Stimulated activated CD4-positive, alpha-beta T cell treated with anti-CD3 and anti-CD28 coated beads, TNF-alpha, amount 100 ng/mL, for 24 hours (primary cell): ENCODE data around the gene SPATA4.
"Not testable (repeated sequence)": the region's sequence is repeated elsewhere in the genome, so short reads cannot be mapped to it uniquely, and the experiment has no call there.

Source experiments
- DNase-seq, 3 experiments: peaks; one replicate each; pipeline ENCODE4 v3.0.0-alpha.2; 2020; ENCODE audit warnings: low read depth in 3 of 3

SPATA4 gene

DNA sequence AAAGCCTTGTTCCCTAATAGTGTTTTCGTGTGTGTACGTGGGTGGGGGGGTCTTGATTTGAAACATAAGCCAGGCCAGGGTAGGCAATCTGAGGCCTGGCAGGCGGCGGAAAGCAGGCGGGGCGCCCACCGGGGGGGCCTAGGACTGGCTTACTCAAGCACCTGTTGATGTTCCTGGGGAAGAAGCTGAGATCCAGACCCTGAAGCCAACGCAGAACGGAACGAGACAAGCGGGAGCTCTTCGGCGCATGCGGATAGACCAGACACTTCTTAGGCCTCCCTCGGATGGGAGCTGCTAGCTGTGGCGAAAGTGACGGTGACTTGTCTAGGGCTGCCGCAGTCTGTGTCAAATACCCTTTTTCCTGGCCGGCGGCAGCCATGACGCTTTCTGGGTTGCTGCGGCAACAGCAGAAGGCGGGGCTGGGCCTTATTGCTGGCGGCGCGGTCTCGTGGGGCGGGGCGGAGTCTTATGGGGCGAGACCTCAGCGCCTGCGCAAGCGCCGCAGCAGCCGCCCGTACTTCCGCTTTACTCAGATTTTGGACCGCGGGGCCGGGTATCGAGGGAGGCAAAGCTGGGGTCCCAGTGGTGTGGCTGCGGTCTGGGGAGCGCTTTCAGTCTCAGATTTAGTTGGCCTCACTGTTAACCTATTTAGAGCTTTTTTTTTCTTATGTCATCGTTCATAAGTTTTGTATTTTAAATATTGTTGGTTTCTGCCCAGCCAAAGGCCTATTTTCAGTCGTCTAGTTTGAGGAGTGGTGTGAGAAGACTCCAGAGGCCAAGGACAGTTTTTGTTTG, at the start of gene SPATA4:
TSS of gene SPATA4 (minus strand) at position 402 of the 795 bp plus-strand sequence. CDS start at position 379, 23 bp downstream.
- peak; percentile 86 to 94 (median 86) for DNase-seq

DNA sequence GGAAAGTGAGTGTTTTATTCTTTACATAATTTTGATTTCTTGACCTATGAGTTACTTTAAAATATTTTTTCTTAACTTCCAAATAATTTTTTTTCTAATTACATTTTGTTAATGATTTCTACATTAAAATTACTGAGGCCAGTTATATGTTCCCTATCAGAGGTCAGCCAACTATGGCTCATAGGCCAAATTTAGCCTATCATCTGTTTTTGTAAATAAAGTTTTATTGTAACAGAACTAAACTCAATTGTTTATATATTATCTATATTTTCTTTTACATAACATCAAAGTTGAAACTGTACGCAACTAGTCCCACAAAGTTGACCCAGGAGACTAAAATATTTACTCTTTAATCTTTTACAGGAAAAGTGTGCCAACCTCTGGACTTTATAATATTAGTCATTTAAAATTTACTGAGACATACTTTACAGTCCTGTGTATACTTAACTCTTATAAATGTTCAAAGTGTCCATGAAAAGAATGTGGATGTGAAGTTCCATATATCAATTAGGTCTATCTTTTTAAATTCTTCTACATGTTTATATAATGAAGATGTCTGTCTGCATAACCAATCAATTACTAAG, 47.5 kb upstream of the SPATA4 start:
- no peak for DNase-seq

DNA sequence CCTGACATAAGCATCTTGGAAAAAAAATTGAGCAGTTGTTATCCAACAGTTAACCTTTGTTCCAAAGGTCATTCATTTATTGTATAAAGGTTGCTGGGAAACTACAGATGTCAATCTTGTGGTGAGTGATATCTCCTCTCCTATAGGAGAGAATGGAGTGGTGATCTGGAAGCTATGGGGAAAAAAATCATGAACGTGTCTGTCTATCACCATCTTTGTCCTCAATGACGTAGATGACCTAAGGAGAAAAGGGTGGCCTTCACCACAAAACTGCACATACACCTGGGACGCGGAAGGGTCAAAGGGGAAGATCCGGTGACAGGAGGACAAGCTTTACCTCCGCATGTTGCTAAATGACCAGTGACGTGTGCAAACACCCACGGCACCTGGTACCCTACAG, 46.3 kb upstream of the SPATA4 start:
- DNase-seq = no peak

DNA sequence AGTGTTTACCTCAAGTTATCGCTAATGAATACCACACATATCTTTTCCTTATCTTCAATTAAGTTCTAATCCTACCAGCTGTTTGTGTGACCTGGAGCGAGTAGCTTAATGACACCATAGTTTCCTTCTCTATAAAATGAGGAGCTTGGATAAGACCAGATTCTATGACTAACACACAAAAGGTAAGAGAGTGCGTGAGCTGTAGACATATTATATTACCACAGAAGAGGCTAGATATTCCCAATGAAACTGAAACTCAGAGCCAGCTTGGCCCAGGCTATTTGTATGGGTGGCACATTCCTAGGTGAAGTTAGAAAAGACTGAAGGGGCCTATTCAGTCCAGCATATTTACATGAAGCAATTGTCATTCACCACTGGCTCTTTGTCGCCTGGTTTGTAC, 43.4 kb upstream of the SPATA4 start:
- DNase-seq = no peak

DNA sequence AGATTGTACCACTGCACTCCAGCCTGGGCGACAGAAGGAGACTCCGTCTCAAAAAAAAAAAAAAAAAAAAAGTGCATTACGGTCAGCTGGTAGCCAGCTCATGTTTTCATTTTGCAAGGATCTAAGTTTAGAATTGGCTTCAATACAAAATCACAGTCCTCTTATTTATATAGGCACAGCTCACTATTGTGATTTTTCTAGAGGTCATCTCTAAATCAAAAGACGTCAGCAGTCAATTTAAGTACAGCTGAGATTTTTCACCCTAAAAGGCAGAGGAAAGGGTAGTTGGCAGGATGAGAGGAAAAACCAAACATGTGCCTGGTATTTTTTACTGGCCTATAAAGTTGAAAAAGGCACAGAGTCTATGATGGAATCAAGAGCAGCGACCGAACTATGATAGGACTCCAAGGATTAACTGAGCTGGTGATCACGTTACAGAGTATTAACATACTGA, 42.8 kb upstream of the SPATA4 start:
- no peak for DNase-seq

DNA sequence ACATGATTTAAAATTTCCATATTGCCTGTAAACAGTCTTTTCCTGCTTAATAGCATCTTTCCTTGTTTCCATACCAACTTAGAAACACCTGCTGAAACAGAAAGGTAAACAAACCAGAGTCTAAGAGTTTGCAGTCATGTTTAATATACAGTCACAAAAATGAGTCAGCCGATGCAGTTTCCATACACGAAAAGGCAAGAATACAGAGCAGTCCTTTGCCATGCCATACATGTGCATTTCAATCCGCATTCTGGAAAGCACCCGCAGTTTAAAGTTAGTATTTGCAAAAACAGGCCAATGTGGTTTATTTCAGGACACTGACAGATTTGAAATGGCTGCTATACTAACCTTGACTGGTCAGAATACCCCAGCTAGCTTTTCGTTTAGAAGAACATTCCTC, 41.6 kb upstream of the SPATA4 start:
- DNase-seq = no peak

DNA sequence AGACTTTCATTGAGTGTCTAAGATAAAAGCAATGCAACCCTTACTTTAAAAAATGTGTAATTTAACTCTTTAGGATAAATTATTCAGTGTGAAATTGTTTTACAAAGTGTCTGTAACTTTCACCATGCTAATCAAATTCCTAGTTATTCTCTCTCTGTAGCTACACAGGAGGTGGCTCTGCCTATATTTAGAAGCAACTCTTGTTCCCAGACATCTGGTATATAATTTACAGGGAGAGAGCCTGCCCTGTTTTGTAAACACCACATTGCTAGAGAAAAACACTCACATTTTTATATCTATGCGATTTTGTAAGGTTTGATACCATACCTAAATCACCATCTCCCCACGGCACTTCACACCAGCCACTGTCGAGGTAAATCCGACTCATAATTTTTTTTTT, 35.5 kb upstream of the SPATA4 start:
- no peak for DNase-seq

DNA sequence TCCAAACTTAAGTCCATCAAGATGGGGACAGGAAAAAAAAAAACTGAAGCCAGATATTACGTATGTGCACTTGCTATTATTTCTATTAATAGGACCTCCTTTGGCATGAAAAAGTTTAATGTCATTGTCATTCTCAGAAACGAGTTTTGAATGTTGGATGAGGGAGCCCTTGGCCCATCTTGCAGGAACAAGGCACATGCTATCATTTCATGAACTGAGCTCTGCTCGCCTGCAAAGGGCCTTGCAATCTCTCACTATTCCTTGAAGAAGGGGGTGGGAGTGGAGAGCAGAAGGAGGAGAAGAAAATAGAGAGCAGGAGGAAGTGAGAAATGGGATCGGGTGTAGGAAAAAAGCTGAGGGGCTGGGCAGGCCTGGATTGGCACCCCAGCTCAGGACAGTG, 34.3 kb upstream of the SPATA4 start:
- no peak for DNase-seq

DNA sequence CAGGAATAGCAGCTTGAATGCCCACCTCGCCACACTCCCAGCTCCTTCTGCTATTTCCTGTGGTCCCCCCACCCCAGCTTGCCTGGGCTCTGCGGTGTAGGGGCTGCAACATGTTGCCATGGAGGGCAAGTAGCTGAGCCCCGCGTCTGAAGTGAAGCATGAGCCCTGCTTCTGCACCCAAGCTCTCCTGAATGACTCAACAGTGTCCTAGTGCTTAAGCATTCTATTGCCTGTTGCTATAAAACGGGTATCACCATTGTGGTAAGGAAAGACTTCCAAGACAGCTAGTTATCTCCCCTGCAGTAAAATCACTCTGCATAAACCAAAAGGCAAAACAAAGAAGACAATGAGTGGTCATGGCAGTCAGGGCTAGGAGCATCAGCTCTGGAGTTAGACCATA, 31.4 kb upstream of the SPATA4 start:
- no peak for DNase-seq

DNA sequence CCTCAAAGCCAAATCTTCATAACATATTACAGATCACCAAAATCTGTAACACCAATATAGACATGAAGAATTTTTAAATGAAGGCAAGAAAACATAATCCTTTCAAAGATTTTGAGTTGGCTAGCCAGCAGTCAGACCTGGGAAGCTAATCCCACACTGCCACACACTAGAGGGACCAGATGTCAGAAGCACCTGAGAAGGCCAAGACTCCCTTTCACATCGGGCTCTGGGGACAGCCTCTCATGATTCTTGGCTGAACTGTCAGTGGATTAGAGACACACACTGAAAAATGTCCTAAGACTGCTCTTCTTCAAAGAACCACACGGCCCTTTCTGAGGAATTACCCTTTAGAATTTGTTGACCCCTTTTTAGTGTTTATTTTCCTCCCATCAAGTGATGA, 28.2 kb upstream of the SPATA4 start:
- no peak for DNase-seq

DNA sequence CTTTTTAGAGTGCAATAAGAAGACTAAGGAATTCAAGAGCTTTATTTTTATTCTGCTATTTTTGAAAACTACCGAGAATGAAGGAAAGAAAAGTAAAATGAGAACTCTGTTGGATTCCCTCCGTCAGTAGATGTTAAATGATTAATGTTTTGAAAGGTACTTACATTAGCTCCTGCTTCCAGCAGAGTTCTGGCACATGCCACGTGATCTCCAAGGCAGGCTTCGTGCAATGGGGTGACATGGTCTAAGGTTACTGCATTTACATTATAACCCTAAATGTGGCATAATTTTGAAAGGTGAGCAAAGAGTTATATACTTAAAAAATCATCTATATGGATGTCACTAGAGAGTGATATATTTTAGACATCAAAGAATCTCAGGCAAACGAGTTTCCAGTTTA, 26.8 kb upstream of the SPATA4 start:
- DNase-seq = no peak

DNA sequence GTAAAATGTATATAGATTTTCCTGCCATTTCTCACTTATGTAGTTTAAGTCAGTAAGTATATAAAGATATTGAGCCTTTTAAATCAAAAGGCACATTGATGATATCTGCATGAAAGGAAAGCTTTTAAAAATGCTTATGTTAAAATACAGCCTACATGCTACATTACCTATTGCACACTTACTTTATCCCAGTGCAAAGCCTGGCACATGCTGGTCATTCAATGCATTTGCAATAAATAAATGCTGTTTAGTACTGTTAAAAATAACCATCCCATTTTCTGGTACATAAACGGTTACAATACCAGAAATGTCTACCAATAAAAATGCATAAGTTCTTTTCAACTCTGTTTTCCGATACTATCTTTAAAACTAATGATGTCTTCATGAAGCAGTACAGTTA, 22.1 kb upstream of the SPATA4 start:
- no peak for DNase-seq

DNA sequence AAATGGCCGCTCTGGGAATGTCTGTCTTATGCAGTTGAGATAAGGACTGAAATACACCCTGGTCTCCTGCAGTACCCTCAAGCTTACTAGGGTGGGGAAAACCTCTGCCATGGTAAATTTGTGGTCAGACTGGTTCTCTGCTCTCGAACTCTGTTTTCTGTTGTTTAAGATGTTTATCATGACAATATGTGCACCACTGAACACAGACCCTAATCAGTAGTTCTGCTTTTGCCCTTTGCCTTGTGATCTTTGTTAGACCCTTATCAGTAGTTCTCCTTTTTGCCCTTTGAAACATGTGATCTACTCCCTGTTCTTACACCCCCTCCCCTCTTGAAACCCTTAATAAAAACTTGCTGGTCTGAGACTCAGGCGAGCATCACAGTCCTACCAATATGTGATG, 17.0 kb upstream of the SPATA4 start:
- not testable (repeated sequence) for DNase-seq

DNA sequence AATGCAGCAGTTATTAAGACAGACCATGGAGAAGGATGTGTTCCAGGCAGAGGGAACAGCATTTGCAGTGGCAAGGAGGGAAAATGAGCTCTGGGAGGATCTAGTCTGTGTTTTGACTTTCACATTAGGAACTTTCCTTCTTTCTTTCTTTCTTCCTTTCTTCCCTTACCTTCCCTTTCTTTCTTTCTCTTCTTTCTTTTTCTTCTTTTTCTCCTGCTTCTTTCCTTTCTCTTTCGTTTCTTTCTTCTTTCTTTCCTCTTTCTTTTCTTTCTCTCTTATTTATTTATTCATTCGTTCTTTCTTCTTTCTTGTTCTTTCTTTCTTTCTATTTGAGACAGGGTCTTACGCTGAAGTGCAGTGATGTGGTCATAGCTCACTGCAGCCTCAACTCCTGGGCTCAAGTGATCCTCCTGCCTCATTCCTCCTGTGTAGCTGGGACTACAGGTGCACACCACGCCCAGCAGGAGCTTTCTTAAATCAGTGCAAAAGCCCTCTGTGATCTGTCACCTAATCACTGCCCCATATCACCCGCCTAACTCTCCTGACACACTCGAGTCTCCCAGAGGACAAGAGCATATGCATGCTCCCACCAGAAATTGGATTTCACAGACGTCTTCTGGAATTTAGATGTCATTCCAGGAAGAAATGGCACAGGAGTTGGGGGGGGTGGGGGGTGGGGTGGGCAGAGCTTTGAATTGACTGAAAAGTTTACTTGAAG, 15.4 kb upstream of the SPATA4 start:
- no peak for DNase-seq

DNA sequence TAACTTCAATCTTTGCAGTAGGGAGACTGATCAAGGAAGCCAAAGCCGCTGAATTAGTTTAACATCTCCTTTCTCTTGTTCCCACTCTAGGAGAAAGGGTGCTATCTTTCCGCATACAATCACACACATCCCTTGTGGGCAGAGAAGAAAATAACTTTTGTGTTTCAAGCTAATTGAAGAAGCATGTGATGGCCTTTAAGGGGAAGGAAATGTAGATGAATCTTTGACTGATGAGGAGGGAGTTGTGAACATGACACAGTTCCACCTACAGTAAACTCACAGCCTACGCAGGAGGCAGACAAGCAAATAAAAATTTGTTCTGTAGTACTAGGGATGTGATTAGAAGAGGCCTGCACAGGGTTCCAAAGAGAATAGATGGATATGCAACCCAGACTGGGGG, 14.7 kb upstream of the SPATA4 start:
- no peak for DNase-seq

DNA sequence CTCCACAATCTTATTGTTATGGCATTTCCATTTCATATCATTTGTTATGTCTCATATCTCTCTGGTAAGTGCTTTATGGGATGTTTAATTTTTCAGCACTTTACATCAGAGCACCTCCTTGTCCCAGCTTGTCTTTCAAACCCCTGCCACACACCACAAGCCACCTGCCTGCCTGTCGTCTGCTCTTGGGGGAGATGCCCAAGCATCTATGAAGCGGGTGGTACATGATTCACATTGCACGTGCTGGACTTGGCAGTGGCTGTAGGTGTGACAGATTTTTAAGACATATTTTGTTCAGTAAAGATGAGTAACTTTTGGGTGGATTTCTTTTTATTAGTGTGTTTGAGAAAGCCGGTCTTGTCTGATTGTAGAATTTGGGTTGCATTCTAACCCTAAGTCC, 14.2 kb upstream of the SPATA4 start:
- DNase-seq = no peak

DNA sequence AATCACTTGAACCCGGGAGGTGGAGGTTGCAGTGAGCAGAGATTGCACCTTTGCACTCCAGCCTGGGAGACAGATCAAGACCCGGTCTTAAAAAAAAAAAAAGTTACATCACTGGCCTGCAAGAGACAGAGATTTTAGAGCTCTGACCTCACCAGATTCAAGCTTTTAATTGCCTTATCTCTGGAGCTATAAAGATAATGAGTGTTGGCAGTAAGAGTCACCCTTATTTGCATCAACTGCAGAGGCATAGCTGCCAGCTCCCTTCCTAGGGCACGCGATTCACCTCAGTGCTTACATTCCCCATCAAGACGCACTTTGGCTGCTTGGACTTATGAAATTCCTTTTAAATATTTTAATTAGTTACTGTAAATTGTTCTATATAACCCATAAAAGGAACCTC, 12.5 kb upstream of the SPATA4 start:
- no peak for DNase-seq

DNA sequence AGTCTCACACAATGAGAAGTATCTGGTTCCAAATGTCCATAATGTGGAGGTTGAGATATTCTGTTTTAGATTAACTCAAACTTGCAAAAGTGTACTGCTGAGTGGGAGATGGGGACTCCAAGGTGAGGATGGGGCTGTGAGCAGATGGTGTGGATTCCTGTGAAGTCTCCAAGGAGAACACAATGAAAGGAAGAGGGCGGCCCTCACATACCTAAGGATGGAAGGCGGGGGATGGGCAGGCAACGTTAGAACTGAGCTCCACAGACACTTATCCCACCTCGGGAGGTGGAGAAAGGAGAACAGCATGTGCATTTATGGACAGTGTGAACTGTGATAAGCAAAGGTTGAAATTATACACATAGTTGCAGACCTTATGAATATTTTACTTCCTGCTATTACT, 9.9 kb upstream of the SPATA4 start:
- no peak for DNase-seq

DNA sequence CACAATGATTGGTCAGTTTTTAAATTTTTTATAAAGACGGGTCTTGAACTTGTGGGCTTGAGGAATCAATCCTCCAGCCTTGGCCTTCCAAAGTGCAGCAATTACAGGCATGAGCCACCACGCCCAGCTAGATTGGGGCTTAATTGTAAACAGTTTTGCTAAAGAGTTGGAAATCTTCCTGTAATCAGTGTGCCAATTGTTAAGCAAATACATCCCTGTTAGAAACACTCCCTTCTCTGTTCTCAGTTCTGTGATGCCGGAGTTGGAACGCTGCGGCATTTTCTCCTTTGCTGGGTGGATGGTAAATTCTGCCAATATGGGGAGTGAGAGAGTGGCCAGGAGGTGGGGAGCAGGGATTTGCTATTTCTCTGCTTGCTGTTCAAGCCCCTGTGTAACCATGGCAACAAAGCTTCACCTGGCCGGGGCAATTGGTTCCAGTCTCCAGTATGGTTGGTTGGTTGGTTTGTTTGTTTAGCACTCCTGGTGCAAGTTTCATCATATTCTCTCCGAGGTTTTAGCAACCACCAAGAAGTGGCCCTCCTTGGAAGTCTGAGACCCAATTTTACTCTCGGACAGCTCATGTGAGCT, 3.0 kb upstream of the SPATA4 start:
- no peak for DNase-seq

DNA sequence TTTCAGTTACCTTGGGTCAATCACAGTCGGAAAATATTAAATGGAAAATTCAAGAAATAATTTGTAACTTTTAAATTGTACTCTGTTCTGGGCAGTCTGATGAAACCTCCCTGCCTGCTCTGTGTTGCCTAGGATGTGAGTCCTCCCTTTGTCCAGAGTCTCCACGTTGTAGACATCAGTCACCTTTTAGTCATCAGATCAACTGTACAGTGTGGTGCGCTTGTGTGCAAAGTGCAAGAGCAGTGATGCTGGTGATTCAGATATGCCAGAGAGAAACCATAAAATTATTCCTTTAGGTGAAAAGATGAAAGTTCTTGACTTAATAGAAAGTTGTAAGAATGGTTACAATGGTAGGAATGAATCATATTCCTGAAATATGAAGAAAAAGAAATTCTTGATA, 1.4 kb downstream of the SPATA4 start:
- DNase-seq = peak; percentile 14 to 45 (median 21)

DNA sequence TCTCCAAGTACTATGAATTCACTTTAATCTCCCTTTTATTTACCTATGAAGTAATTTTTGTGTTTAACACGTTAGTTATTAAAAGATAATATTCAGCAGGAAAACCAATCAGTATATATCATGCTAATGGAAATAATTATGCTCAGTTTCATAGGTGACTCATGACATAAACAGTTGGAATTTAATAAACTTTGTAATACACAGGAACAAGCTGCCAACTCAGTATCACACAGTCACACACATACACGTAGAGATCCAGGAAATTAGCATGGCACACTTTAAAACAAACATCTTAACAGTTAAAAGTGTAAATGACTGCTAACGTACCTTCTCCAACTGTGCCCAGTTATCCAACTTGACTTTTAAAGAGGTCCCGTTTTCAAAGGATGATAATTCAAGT, 2.3 kb downstream of the SPATA4 start:
- DNase-seq = no peak

DNA sequence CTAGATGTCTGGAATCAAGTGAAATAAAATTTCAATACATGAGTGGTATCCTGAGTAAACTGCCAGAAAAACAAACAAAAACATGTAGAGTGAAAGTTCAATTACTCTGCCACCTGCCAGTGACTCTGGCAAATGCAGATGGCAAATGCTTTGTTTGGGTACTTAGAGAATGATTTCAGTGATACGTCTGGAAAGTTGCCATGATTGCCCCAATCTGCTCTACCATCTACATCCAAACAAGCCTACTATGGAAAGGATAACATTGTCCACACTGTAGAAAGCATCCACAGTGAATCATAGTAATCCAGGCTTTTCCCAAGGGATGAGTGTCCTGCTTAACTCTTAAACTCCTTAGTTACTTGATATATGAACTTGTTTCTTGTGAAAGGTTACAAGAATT, 3.4 kb downstream of the SPATA4 start:
- no peak for DNase-seq
